Measurements from ENCODE around the gene PTPRD.

The PTPRD gene

GRCh38 chr9:8533681-8534080, 2079.1 kb downstream of the PTPRD start:
- TF ChIP-seq YY1 (IDR thresholded peaks at IDR 0.05; ENCODE audit: insufficient read depth, insufficient read length) (no peak), ZNF274 (IDR thresholded peaks at IDR 0.05; ENCODE audit: low read depth, low read length) (no peak), SUZ12 (IDR thresholded peaks at IDR 0.05; ENCODE audit: extremely low read depth, insufficient read depth, insufficient read length) (no peak)
- Histone ChIP-seq H3K9me3 (ENCODE audit: insufficient read depth, low read length) (no peaks in the 10 kb centered on the region), H3K4me1 (ENCODE audit: insufficient read depth, insufficient read length) (no peaks in the 10 kb centered on the region)

GRCh38 chr9:8531826-8532415, 2080.9 kb downstream of the PTPRD start:
- TF ChIP-seq ZNF274 (IDR thresholded peaks at IDR 0.05; ENCODE audit: low read depth, low read length) = no peak
- TF ChIP-seq SUZ12 (IDR thresholded peaks at IDR 0.05; ENCODE audit: extremely low read depth, insufficient read depth, insufficient read length) = no peak
- Histone ChIP-seq H3K4me3 (ENCODE audit: insufficient read length, low read depth) (no peak overlapping the region), H3K9me3 (ENCODE audit: insufficient read depth, low read length) (no peaks in the 10 kb centered on the region), H3K36me3 (ENCODE audit: insufficient read depth, insufficient read length, low read length) (no peaks in the 10 kb centered on the region), H3K27me3 (ENCODE audit: insufficient read depth, insufficient read length) (no peaks in the 10 kb centered on the region), H3K4me1 (ENCODE audit: insufficient read depth, insufficient read length) (no peaks in the 10 kb centered on the region), H3K9ac (ENCODE audit: insufficient read length, low read depth) (no peak overlapping the region)
- DNase-seq (ENCODE audit: low read depth, low spot score) = no peak

More at GRCh38 chr9:8533681-8534080, 2079.1 kb downstream of the PTPRD start:
- Histone ChIP-seq H3K4me3 (ENCODE audit: insufficient read length, low read depth) (no peak overlapping the region), H3K36me3 (ENCODE audit: insufficient read depth, insufficient read length, low read length) (no peaks in the 10 kb centered on the region), H3K27me3 (ENCODE audit: insufficient read depth, insufficient read length) (no peaks in the 10 kb centered on the region), H3K9ac (ENCODE audit: insufficient read length, low read depth) (no peak overlapping the region)
- DNase-seq (ENCODE audit: low read depth, low spot score) = no peak

DNA sequence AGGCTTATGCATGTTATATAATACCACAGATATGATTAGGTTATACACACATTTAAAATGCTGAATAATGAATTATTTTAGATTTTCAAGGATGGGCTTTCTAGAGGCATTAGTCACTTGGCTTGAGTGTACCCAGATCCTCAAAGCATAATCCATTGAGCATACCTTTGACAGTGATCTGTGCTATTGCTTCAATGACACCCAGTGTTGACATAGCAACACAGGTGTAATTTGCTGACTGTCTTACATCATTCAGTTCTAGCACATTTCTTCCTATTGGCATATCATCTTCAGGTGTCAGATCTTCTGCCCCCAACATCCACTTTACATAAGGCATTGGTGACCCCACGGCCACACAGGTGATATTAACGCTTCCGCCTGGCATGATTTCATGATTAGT, 2091.7 kb downstream of the PTPRD start:
- no peaks in the 10 kb centered on the region for H3K4me1 ChIP-seq (ENCODE audit: insufficient read depth, insufficient read length)
- H3K9me3 ChIP-seq (ENCODE audit: insufficient read depth, low read length) = no peaks in the 10 kb centered on the region
- H3K27me3 ChIP-seq (ENCODE audit: insufficient read depth, insufficient read length) = no peaks in the 10 kb centered on the region
- no peak overlapping the region for H3K9ac ChIP-seq (ENCODE audit: insufficient read length, low read depth)
- no peak for DNase-seq (ENCODE audit: low read depth, low spot score)
- H3K4me3 ChIP-seq (ENCODE audit: insufficient read length, low read depth) = no peak overlapping the region
- TF ChIP-seq SUZ12 (IDR thresholded peaks at IDR 0.05; ENCODE audit: extremely low read depth, insufficient read depth, insufficient read length) (no peak), YY1 (IDR thresholded peaks at IDR 0.05; ENCODE audit: insufficient read depth, insufficient read length) (no peak), ZNF274 (IDR thresholded peaks at IDR 0.05; ENCODE audit: low read depth, low read length) (no peak)
- H3K36me3 ChIP-seq (ENCODE audit: insufficient read depth, insufficient read length, low read length) = no peaks in the 10 kb centered on the region

GRCh38 chr9:8515748-8516147, 2097.1 kb downstream of the PTPRD start:
- no peak overlapping the region for H3K4me3 ChIP-seq (ENCODE audit: insufficient read length, low read depth)
- H3K9ac ChIP-seq (ENCODE audit: insufficient read length, low read depth) = no peak overlapping the region
- H3K9me3 ChIP-seq (ENCODE audit: insufficient read depth, low read length) = no peaks in the 10 kb centered on the region
- DNase-seq (ENCODE audit: low read depth, low spot score) = no peak
- H3K36me3 ChIP-seq (ENCODE audit: insufficient read depth, insufficient read length, low read length) = no peaks in the 10 kb centered on the region
- no peaks in the 10 kb centered on the region for H3K27me3 ChIP-seq (ENCODE audit: insufficient read depth, insufficient read length)
- no peaks in the 10 kb centered on the region for H3K4me1 ChIP-seq (ENCODE audit: insufficient read depth, insufficient read length)
- no peak for TF ChIP-seq YY1 (IDR thresholded peaks at IDR 0.05; ENCODE audit: insufficient read depth, insufficient read length)
- TF ChIP-seq ZNF274 (IDR thresholded peaks at IDR 0.05; ENCODE audit: low read depth, low read length) = no peak
- no peak for TF ChIP-seq SUZ12 (IDR thresholded peaks at IDR 0.05; ENCODE audit: extremely low read depth, insufficient read depth, insufficient read length)

DNA sequence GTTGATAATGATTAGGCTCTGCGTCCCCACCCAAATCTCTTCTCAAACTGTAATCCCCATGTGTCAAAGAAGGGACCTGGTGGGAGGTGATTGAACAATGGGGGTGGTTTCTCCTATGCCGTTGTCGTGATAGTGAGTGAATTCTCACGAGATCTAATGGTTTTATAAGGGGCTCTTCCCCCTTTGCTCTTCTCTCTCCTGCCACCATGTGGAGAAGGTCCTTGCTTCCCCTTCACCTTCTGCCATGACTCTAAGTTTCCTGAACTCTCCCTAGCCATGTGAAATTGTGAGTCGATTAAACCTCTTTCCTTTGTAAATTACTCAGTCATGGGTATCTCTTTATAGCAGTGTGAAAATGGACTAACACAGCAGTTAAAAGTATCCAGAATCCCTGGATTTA, 2098.0 kb downstream of the PTPRD start:
- no peaks in the 10 kb centered on the region for H3K27me3 ChIP-seq (ENCODE audit: insufficient read depth, insufficient read length)
- no peaks in the 10 kb centered on the region for H3K4me1 ChIP-seq (ENCODE audit: insufficient read depth, insufficient read length)
- no peaks in the 10 kb centered on the region for H3K9me3 ChIP-seq (ENCODE audit: insufficient read depth, low read length)
- H3K4me3 ChIP-seq (ENCODE audit: insufficient read length, low read depth) = no peak overlapping the region
- H3K36me3 ChIP-seq (ENCODE audit: insufficient read depth, insufficient read length, low read length) = no peaks in the 10 kb centered on the region
- no peak overlapping the region for H3K9ac ChIP-seq (ENCODE audit: insufficient read length, low read depth)
- no peak for DNase-seq (ENCODE audit: low read depth, low spot score)
- TF ChIP-seq SUZ12 (IDR thresholded peaks at IDR 0.05; ENCODE audit: extremely low read depth, insufficient read depth, insufficient read length) (no peak), YY1 (IDR thresholded peaks at IDR 0.05; ENCODE audit: insufficient read depth, insufficient read length) (no peak), ZNF274 (IDR thresholded peaks at IDR 0.05; ENCODE audit: low read depth, low read length) (no peak)

GRCh38 chr9:8508671-8509290, 2104.0 kb downstream of the PTPRD start:
- TF ChIP-seq SUZ12 (IDR thresholded peaks at IDR 0.05; ENCODE audit: extremely low read depth, insufficient read depth, insufficient read length) (no peak), ZNF274 (IDR thresholded peaks at IDR 0.05; ENCODE audit: low read depth, low read length) (no peak), YY1 (IDR thresholded peaks at IDR 0.05; ENCODE audit: insufficient read depth, insufficient read length) (no peak)
- H3K36me3 ChIP-seq (ENCODE audit: insufficient read depth, insufficient read length, low read length) = no peaks in the 10 kb centered on the region
- no peak overlapping the region for H3K4me3 ChIP-seq (ENCODE audit: insufficient read length, low read depth)
- no peaks in the 10 kb centered on the region for H3K4me1 ChIP-seq (ENCODE audit: insufficient read depth, insufficient read length)
- H3K9me3 ChIP-seq (ENCODE audit: insufficient read depth, low read length) = no peaks in the 10 kb centered on the region
- H3K9ac ChIP-seq (ENCODE audit: insufficient read length, low read depth) = no peak overlapping the region
- H3K27me3 ChIP-seq (ENCODE audit: insufficient read depth, insufficient read length) = no peaks in the 10 kb centered on the region
- no peak for DNase-seq (ENCODE audit: low read depth, low spot score)

DNA sequence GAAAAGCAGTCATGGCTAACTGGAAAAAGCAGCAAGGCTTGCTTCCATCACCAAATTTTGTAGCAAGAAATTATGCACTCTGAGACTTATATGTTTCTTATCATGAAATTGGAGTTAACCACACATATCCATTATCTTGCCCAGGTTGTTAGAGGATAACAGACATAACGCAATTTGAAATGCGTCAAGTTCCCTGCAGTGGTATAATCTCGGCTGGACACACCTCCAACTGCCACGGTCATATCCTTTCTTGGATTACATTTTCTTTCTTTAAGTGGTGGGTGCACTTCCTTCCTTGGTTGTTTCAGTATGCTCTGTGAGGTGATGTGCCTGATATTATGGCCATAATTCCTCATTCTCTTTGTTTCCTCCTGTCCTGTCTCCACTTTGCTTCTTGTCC, 2118.2 kb downstream of the PTPRD start:
- Histone ChIP-seq H3K9me3 (ENCODE audit: insufficient read depth, low read length) (no peaks in the 10 kb centered on the region), H3K27me3 (ENCODE audit: insufficient read depth, insufficient read length) (no peaks in the 10 kb centered on the region), H3K36me3 (ENCODE audit: insufficient read depth, insufficient read length, low read length) (peaks cover 7% of the 10 kb centered on the region), H3K4me1 (ENCODE audit: insufficient read depth, insufficient read length) (no peaks in the 10 kb centered on the region), H3K4me3 (ENCODE audit: insufficient read length, low read depth) (no peak overlapping the region), H3K9ac (ENCODE audit: insufficient read length, low read depth) (no peak overlapping the region)
- no peak for DNase-seq (ENCODE audit: low read depth, low spot score)
- TF ChIP-seq SUZ12 (IDR thresholded peaks at IDR 0.05; ENCODE audit: extremely low read depth, insufficient read depth, insufficient read length) = no peak
